Activated CD4-positive, alpha-beta T cell treated with anti-CD3 and anti-CD28 coated beads, Interleukin-2, amount 50 U/mL, for 4 hours (primary cell): Measurements from ENCODE around the gene COL18A1.

ENCODE experiments used
- DNase-seq, 2 experiments: peaks; one replicate each; pipeline ENCODE4 v3.0.0-alpha.2; 2020

The COL18A1 gene

GRCh38 chr21:45481977-45482898, 77.3 kb downstream of the COL18A1 start:
- no peak for DNase-seq

GRCh38 chr21:45482899-45483821, 78.2 kb downstream of the COL18A1 start:
- peak; percentile 33 to 41 for DNase-seq

DNA sequence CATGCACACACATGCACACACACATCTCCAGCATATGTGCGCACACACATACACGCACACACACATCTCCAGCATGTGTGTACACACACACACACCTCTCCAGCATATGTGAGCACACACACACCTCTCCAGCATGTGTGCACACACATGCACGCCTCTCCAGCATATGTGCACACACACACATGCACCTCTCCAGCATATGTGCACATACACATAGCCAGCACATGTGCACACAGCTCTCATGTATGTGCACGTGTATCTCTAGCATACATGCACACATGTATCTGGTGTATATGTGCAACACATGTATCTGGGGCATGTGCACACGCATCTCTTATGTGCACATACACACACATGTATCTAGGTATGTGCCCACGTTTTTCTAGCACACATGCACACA, 79.4 kb downstream of the COL18A1 start:
- no peak for DNase-seq

- no peak for DNase-seq
Measured at GRCh38 chr21:45485686-45486442, 80.9 kb downstream of the COL18A1 start.

DNA sequence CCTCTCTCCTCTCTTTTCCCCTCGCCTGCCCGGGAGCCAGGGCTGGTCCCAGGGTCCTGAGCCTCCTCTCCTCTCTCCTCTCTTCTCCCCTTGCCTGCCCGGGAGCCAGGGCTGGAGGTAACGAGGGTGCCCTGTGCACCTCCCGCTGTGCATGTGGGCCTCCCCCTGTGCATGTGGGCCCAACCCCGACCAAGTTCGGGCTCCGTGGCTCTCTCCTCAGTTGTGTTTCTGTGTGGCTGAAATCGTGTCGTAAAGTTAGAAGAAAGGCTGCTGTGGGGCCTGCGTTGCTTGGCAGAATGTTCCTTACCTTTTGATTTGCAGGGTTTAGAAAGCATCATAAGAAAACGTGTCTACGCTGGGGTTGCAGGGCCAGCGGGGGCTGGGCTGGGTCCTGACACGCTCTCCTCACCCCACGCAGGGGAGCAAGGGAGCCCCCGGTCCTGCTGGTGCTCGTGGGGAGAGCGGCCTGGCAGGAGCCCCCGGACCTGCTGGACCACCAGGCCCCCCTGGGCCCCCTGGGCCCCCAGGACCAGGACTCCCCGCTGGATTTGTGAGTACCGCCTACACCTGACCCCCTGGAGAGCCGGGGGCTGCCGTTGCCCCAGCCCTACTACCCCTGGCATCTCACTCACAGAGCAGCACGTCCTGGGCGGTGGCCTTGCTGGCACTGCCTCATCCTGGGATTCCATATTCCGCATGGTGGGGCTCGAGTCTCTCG, 81.6 kb downstream of the COL18A1 start:
- DNase-seq, result no peak

- no peak for DNase-seq
Measured at GRCh38 chr21:45487161-45487806, 82.3 kb downstream of the COL18A1 start.

GRCh38 chr21:45487891-45488600, 83.1 kb downstream of the COL18A1 start:
- no peak for DNase-seq

DNA sequence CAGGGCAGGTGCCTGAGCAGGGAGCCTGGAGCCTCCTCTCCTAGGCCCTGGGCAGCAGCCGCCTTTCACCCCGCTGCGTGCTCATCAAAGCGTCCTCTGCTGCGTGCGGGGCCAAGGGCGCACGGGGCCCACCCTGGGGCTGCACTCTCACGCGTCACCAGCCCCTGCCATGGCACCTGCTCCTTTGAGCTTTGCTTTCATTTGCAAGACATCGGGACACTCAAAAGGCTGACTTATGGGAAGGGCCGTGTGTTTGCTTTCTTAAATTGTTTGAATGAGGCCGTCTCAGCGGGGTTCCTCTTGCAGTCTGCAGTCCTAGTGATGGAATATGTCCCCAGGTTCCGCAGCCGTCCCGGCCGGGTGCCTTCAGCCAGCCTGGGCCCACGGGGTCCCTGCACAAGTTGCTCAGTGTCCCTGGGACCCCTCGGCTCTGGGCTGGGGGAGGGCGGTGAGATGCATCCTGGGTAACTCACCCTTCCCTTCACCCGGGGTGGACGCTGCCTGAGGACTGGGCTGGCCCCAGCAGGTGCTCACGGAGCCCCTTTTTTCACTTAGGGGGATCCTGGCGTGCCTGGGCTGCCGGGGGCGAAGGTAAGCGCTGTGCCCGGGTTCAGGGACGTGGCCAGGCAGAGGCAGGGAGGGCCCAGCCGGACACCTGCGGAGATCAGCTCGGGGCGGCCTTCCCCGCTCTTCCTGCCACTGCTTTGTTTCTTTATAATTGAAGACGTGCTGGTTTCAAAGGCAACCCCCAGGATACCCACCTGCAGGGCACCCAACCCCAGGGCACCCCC, 84.2 kb downstream of the COL18A1 start:
- no peak for DNase-seq

DNA sequence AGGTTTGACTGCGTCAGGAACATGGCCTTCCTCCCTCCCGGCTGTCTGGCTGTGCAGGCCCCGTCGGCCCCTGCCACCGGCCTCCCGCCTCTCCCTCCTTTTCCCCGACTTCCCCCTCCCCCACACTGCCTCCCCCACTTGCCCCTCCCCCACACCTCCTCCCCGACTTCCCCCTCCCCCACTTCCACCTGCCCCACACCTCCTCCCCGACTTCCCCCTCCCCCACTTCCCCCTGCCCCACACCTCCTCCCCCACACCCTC, 84.7 kb downstream of the COL18A1 start:
- DNase-seq, result no peak

GRCh38 chr21:45490049-45490731, 85.2 kb downstream of the COL18A1 start:
- no peak for DNase-seq

- no peak for DNase-seq
Measured at GRCh38 chr21:45491056-45491455, 86.1 kb downstream of the COL18A1 start.

GRCh38 chr21:45491623-45492022, 86.7 kb downstream of the COL18A1 start:
- no peak for DNase-seq

- no peak for DNase-seq
Measured at GRCh38 chr21:45492765-45493164, 87.8 kb downstream of the COL18A1 start.

GRCh38 chr21:45493401-45494001, 88.5 kb downstream of the COL18A1 start:
- DNase-seq, result no peak

DNA sequence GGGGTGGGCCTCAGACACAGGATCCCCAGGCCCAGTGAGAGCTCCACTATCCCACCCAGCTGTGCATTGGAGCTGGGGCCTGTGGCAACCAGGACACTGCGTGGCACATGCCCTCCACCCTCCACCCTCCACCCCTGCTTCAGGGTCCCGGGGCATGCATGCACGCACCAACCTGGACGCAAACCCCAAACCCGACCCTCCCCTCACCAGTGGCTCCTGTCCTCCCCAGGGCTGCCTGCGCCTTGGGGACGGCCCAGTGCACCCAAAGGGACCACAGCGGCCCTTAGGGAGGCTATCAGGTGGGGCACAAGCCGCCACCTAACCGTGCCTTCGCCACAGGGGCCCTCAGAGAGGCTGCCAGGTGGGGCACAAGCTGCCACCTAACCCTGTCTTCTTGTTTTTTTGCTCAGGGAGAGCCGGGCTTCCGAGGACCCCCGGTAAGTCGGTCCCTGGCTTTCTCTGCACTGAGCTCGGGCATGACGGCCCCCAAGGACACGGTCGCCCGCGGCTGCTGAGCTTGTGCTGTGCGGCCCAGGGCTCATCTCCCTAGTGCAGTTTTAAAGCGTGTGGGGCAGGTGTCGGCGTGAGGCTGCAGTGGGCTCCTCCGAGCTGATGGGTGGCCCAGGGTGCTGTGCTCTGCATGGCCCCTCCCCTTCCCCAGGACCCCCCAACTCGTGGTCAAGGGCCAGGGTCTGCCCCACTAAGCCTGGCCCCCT, 89.3 kb downstream of the COL18A1 start:
- DNase-seq, result no peak

GRCh38 chr21:45494851-45495680, 90.1 kb downstream of the COL18A1 start:
- no peak for DNase-seq

DNA sequence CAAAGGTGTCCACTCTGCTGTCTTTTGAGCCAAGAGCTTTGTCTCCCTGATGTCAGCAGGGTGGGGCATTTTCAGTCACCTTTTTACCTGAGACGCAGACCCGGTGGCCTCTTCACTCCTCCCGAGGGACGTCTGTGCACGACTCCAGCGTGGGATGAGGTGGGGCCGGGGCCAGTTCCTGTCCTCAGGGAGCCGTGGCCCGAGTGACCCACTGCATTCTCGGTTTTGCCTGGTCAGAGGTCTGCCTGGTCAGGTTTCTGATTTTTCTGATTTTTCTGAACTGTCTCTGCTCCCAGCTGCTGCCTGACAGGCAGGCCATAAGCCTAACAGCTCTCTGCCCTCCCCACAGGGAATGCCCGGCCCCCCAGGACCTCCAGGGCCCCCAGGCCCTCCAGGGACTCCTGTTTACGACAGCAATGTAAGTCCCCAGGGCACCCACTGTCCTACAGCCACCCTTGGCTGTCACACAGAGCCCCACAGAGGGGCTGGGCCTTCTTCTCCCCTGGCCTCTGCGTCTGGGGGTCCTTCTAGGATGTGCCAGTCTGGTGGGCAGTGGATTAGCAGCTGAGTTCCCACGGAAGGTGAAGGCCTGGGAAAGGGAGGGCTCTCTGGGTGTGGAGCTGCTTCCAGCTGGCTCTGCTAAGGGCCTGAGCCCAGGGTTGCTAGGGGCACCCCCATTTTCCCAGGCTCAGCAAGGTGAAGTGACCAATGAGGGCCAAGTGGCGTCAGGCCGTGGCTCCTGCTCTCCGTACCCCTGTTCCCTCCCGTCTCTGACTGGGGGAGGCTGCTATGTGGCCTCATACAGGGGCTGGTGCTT, 91.4 kb downstream of the COL18A1 start:
- no peak for DNase-seq
